Measurements from ENCODE around the gene ZNF821.
"Not testable (repeated sequence)": the region's sequence is repeated elsewhere in the genome, so short reads cannot be mapped to it uniquely, and the experiment has no call there.

Gene ZNF821

GRCh38 chr16:71889147-71889546 lies 5.2 kb upstream of the ZNF821 start:
- no peaks in the 10 kb centered on the region for H4K20me1 ChIP-seq
- no peaks in the 10 kb centered on the region for H3K27me3 ChIP-seq
- no peak overlapping the region for H3K27ac ChIP-seq
- H3K4me1 ChIP-seq, result peaks cover 20% of the 10 kb centered on the region
- H3K4me3 ChIP-seq, result no peak overlapping the region
- H3K4me2 ChIP-seq, result no peak overlapping the region
- no peaks in the 10 kb centered on the region for H3K36me3 ChIP-seq
- no peaks in the 10 kb centered on the region for H3K9me3 ChIP-seq
- H3K9ac ChIP-seq, result no peak overlapping the region
- no peak for TF ChIP-seq Cebpa-rat (IDR thresholded peaks at IDR 0.05)

- Histone ChIP-seq H3K36me3 (no peaks in the 10 kb centered on the region), H3K4me1 (peaks cover 38% of the 10 kb centered on the region), H3K9me3 (no peaks in the 10 kb centered on the region), H3K27me3 (no peaks in the 10 kb centered on the region), H3K27ac (no peak overlapping the region), H3K9ac (no peak overlapping the region), H3K4me3 (no peak overlapping the region), H3K4me2 (peak overlapping the region; percentile 96), H4K20me1 (peaks cover 29% of the 10 kb centered on the region)
- peak; percentile 41; the same call in 1 of the 2 replicates for TF ChIP-seq Cebpa-rat (IDR thresholded peaks at IDR 0.05)
Observed at GRCh38 chr16:71885261-71885650, 1.3 kb upstream of the ZNF821 start.

DNA sequence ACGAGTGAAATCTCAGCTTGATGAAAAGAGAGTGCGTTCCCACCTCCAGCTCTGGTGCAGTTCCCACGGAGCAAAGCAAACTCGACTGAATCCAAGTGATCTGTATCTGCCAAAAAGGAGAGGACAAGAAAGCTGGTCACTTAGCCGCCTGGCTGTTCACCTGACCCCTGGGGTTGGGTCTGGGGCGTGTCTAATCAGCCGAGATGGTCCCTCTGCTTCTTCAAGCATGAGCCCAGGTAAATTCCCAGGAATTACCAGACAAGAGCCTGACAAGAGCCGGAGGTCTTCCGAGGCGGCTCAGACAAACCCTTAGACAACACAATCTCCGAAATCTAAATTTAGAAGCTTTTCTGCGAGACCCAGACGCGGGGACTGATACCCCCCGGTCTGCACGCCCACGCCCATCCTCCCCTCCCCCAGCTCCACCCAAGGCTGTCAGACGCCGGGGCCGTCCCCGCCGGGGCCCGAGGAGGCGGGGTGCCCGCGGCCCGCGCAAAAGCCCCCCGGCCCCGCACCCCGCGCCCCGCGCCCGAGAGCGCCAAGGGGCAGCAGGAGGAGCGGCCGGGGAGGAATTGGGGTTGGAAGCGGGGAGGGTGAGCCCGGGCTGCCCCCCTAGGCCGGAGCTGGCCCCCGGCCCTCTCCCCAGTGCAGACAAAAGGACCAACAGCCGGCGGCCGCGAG lies 674 bp downstream of the ZNF821 start:
- Histone ChIP-seq H3K27me3 (no peaks in the 10 kb centered on the region), H3K4me3 (peak overlapping the region; percentile 97), H3K4me1 (peaks cover 51% of the 10 kb centered on the region), H3K9ac (peak overlapping the region; percentile 97), H3K27ac (peak overlapping the region; percentile 98), H4K20me1 (peaks cover 39% of the 10 kb centered on the region), H3K36me3 (peaks cover 16% of the 10 kb centered on the region), H3K4me2 (peak overlapping the region; percentile 96), H3K9me3 (no peaks in the 10 kb centered on the region)
- no peak for TF ChIP-seq Cebpa-rat (IDR thresholded peaks at IDR 0.05)

DNA sequence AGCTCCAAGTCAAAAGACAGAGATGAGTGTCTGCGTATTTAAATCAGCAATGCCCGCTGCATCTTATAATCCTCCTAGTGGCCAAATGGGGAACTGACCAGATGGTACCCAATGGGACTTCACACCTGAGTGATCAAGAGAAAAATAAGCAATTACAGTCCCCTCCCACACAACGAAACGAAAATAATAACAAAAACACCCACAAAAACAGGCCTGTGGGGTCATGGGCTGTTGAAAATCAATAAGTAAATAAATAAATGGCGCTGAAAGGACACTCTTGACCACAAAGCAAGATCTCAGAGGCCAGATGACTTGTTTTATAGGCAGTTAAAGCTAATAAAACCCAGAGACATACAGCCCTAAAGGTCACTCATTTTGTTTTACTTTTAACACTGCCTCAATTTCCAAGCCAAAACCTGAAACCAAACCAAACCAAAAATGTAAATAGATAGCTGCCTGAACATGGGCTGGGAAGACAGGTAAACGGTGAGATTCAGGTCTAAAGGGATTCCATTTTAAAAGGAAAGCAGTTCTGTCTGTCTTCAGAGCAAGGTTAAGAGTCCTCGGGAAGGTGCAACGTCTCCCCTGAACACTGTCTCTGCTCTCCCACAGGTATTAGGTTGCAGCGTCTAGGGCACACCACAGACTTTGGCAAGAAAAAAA lies 1.3 kb downstream of the ZNF821 start:
- peaks cover 39% of the 10 kb centered on the region for H4K20me1 ChIP-seq
- no peak for TF ChIP-seq Cebpa-rat (IDR thresholded peaks at IDR 0.05)

DNA sequence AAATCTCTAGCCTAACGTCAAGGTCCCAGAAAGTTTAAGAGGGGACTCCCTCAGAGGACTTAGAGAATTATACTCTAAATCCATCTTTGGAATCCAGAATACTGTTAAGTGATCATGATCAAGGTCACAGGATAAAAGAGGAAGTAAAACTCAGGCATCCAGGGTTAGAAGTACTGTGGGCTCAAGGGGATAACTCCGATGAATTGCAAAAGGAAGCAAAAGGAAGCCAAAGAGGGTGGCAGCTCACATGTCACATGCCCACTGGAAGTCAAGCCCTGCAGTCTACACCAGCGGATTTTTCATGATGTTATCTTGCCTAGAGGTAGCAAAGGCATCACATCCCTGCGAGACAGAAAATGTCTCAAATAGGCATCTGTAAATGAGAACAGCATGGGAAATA lies 3.8 kb downstream of the ZNF821 start:
- Histone ChIP-seq H3K9ac (peak overlapping the region; percentile 2; the same call in 1 of the 2 replicates), H3K9me3 (no peaks in the 10 kb centered on the region), H3K27me3 (no peaks in the 10 kb centered on the region), H3K4me2 (peak overlapping the region; percentile 96), H3K27ac (peak overlapping the region; percentile 71), H3K4me3 (peak overlapping the region; percentile 97; the same call in 1 of the 2 replicates), H3K36me3 (peaks cover 45% of the 10 kb centered on the region), H4K20me1 (peaks cover 39% of the 10 kb centered on the region), H3K4me1 (peaks cover 49% of the 10 kb centered on the region)
- no peak for TF ChIP-seq Cebpa-rat (IDR thresholded peaks at IDR 0.05)

More for the DNA sequence above, 1.3 kb downstream of the ZNF821 start:
- Histone ChIP-seq H3K4me3 (peak overlapping the region; percentile 97), H3K9me3 (no peaks in the 10 kb centered on the region), H3K36me3 (peaks cover 21% of the 10 kb centered on the region), H3K4me2 (peak overlapping the region; percentile 96), H3K9ac (peak overlapping the region; percentile 97), H3K27ac (peak overlapping the region; percentile 98), H3K4me1 (peaks cover 51% of the 10 kb centered on the region), H3K27me3 (no peaks in the 10 kb centered on the region)

DNA sequence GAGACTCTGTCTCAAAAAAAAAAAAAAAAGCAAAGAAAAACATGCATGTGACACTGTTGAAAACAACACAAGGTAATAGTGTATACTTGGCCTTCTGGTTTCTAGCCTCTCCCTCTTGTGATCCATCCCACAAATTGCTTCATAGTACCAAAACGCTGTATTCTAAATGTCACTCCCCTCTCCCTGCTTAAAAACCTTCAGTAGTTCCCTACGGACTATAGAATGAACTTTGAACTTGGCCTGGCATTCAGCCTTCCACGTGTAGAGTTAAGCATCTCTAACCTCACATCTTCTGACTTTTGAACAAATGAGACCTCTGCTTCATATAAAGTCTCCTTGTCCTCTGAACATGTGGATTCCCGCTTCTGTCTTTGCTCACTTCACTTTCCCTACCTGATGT lies 5.1 kb downstream of the ZNF821 start:
- Histone ChIP-seq H3K9me3 (no peaks in the 10 kb centered on the region), H3K36me3 (peaks cover 58% of the 10 kb centered on the region), H3K4me1 (peaks cover 42% of the 10 kb centered on the region), H3K4me3 (no peak overlapping the region), H3K27ac (no peak overlapping the region), H3K4me2 (peak overlapping the region; percentile 96; the same call in 1 of the 2 replicates), H4K20me1 (peaks cover 39% of the 10 kb centered on the region), H3K27me3 (no peaks in the 10 kb centered on the region), H3K9ac (no peak overlapping the region)
- no peak for TF ChIP-seq Cebpa-rat (IDR thresholded peaks at IDR 0.05)

DNA sequence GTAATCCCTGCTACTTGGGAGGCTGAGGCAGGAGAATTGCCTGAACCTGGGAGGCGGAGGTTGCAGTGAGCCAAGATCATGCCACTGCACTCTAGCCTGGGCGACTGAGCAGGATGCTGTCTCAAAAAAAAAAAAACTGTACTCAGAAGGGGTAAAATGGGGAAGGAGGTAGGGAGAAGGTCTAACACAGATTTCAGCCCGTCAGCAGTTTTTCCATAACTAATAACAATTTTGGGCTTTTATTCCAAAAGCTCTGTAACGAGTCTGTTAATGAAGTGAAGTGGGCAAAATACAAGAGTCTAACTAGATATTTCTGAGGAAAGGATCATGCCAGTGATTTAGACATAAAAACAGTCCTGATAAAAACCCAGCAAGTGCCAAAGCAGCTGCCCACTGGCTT lies 10.8 kb downstream of the ZNF821 start:
- Histone ChIP-seq H3K4me1 (no peaks in the 10 kb centered on the region), H3K4me3 (no peak overlapping the region), H3K27ac (no peak overlapping the region), H4K20me1 (0 out of 2 replicates have a peak, but pooled peaks cover 6% of the 10 kb centered on the region), H3K9ac (no peak overlapping the region), H3K9me3 (no peaks in the 10 kb centered on the region), H3K27me3 (no peaks in the 10 kb centered on the region), H3K36me3 (peaks cover 95% of the 10 kb centered on the region), H3K4me2 (no peak overlapping the region)
- TF ChIP-seq Cebpa-rat (IDR thresholded peaks at IDR 0.05), result no peak

- Histone ChIP-seq H3K4me2 (no peak overlapping the region), H3K36me3 (peaks cover 97% of the 10 kb centered on the region), H3K27me3 (no peaks in the 10 kb centered on the region), H3K4me1 (no peaks in the 10 kb centered on the region), H3K27ac (no peak overlapping the region), H3K9ac (no peak overlapping the region), H3K4me3 (no peak overlapping the region), H3K9me3 (no peaks in the 10 kb centered on the region), H4K20me1 (0 out of 2 replicates have a peak, but pooled peaks cover 6% of the 10 kb centered on the region)
- TF ChIP-seq Cebpa-rat (IDR thresholded peaks at IDR 0.05), result no peak
Observed at GRCh38 chr16:71870818-71871217, 13.2 kb downstream of the ZNF821 start.

GRCh38 chr16:71869089-71869488 lies 14.9 kb downstream of the ZNF821 start:
- H3K27me3 ChIP-seq, result no peaks in the 10 kb centered on the region
- H3K9ac ChIP-seq, result no peak overlapping the region
- peaks cover 97% of the 10 kb centered on the region for H3K36me3 ChIP-seq
- TF ChIP-seq Cebpa-rat (IDR thresholded peaks at IDR 0.05), result no peak
- no peak overlapping the region for H3K27ac ChIP-seq
- no peak overlapping the region for H3K4me2 ChIP-seq
- no peaks in the 10 kb centered on the region for H3K4me1 ChIP-seq
- H4K20me1 ChIP-seq, result 0 out of 2 replicates have a peak, but pooled peaks cover 6% of the 10 kb centered on the region
- no peaks in the 10 kb centered on the region for H3K9me3 ChIP-seq
- H3K4me3 ChIP-seq, result no peak overlapping the region

GRCh38 chr16:71867939-71868338 lies 16.0 kb downstream of the ZNF821 start:
- no peak overlapping the region for H3K27ac ChIP-seq
- H4K20me1 ChIP-seq, result no peaks in the 10 kb centered on the region
- H3K4me2 ChIP-seq, result no peak overlapping the region
- no peak overlapping the region for H3K4me3 ChIP-seq
- no peak overlapping the region for H3K9ac ChIP-seq
- H3K27me3 ChIP-seq, result no peaks in the 10 kb centered on the region
- no peak for TF ChIP-seq Cebpa-rat (IDR thresholded peaks at IDR 0.05)
- H3K36me3 ChIP-seq, result peaks cover 99% of the 10 kb centered on the region
- H3K4me1 ChIP-seq, result no peaks in the 10 kb centered on the region
- H3K9me3 ChIP-seq, result no peaks in the 10 kb centered on the region

- peaks cover 99% of the 10 kb centered on the region for H3K36me3 ChIP-seq
- H3K9me3 ChIP-seq, H3K4me1 ChIP-seq, H3K4me3 ChIP-seq, H4K20me1 ChIP-seq, H3K27ac ChIP-seq, H3K27me3 ChIP-seq, H3K9ac ChIP-seq, H3K4me2 ChIP-seq: not testable (repeated sequence)
Observed at GRCh38 chr16:71867175-71867574, 16.8 kb downstream of the ZNF821 start.

Measured in BLaER1 (cell line).